ENCODE measurements around the gene GRID2IP.
"Not testable (repeated sequence)": the region's sequence is repeated elsewhere in the genome, so short reads cannot be mapped to it uniquely, and the experiment has no call there.

The GRID2IP gene

DNA sequence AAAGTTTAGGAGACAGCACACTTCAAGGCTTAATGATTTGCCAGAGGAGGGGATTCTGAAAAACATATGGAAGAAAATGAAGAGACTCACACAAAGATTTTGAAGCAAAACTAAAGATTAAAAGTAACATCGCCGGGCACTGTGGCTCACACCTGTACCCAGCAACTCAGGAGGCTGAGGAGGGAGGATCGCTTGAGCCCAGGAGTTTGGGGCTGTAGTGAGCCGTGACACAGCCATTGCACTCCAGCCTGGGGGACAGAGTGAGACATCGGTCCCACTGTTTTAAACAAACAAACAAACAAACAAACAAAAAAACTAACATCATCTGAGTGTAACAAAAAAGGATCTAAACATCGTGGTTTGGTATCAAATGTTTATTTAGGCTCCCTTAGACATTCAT, 69.8 kb downstream of the GRID2IP start:
- DNase-seq = no peak

DNA sequence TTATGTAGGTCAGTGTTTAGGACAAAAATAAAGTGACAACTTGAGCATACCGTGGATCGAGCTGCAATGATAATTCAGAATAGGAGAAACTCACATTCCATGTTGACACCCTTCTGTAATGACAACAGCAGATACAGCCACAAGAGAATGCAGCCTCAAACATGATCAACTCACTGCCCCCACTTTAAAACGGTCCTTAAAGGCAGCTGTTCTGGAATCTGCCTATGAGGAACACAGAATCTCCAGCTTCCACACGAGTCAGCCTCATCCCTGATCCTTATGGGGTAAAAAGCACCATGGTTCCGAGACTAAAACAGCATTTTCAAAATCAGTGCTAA, 71.0 kb downstream of the GRID2IP start:
- DNase-seq = no peak

DNA sequence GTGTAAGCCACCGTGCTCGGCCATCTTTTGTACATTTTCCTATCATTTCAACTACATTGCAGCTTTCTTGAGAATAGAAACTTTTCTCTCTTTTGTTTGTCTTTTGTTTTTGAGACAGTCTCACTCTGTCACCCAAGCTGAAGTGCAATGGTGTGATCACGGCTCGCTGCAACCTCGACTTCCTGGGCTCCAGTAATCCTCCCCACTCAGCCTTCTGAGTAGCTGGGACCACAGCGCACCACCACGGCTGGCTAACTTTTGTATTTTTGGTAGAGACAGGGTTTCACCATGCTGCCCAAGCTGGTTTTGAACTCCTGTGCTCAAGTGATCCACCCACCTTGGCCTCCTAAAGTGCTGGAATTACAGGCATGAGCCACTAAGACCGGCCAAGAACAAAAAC, 72.2 kb downstream of the GRID2IP start:
- DNase-seq = no peak

DNA sequence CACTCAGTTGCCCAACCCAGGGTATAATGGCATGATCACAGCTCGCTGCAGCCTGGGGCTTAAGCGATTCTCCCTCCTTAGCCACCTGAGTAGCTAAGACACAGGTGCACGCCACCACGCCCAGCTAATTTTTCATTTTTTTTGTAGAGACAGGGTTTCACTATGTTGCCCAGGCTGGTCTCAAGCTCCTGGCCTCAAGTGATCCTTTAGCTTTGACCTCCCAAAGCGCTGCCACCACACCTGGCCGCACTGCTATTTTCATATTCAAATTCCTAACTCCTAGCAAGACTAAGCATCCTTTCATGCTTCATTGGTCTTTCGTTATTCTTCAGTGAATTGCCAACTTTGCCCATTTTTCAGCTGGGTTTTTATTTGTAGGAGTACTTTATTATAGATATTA, 73.1 kb downstream of the GRID2IP start:
- peak; percentile 15 for DNase-seq

DNA sequence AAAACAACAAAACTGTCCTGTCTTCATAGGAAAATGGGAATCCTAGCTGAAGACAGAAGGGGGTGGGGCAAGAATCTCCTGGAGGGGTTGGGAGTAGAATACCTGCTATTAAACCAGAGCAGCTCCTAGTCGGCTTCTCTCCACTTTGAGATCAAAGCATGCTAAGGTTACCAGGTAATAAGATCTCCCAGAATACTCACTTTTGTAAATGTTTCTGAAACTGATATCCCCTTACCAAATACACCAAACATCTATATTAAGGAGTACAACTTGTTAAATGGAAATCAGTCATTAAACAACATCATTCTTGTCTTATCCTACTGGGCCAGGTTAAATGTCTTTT, 74.0 kb downstream of the GRID2IP start:
- DNase-seq = no peak

DNA sequence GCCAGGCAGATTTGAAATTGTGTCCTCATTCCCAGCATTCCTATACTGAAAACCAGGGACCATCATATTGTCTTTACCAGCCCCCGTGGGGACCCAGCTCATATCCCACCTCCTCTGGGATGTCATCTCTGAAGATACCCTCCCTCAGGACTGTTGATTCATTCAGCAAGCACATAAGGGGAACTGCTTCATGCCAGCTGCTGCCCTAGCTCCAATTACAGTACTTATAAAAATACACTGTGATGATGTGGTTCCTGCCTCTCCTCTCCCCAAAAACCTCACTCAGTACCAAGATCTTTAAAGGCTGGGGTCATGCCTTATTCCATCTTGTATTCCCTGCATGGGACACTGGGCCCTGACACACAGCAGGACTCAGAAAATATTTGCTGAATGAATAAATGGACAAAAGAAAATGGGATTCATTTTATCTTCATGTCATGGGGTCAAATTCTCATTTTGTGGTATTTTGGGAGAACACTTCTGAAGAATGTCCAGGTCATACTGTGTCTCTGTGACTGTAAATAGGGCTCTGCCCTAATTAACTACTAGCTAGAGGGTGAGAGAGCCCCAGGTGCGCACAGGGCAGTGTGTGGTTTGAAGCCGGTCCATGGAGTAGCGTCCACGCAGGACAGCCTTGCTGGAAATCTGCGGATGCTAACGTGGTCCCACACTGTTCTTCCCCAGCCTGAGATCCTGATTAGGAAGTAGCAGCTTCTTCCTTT, 74.5 kb downstream of the GRID2IP start:
- DNase-seq = no peak

DNA sequence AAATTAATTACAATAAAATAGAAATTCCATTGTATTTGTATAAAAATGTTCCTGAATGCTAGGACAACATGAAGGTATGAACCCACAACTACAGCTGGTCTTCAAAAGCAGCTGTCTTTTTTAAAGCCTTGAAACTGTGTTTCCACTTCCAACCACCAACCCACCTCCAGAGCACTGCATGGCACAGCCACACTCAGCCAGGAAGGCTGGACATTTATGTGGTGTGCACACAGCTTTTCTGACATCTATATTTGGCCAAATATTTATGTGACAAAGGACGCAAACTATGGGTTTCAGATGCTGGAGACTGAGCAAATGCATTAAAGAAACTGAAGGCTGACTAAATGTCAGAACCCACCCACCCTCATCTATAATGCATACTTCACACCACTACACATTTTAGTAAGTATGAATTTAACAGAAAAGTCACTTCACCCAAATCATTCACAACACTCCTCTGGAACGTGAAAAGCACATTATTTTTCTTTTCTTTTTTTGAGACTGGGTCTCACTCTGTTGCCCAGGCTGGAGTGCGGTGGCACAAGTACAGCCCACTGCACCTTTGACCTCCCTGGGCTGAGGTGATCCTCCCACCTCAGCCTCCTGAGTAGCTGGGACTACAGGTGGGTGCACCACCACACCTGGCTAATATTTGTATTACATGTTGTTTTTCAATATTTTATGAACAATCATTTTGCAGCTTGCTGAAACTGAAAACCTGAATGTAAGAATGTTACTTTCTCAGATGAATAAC, 75.7 kb downstream of the GRID2IP start:
- DNase-seq = no peak

DNA sequence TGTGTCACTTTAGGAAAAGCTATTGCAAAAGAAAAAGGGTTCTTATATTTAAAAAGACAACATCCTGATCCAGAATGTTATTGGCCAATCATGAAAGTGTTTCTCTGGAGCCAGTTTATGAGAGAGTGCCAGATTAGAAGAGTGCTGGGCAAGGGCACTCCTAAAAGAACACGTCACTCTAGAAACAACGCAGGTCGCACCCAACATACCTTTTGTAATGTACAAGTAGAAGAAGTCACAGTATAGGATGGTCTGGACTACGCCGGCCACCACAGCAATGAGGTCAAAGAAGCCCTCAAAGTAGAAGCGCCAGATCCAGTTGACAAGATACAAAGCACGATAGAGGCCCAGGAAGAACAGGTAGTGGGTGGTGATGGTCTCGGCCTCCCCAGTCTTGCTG, 85.4 kb downstream of the GRID2IP start:
- DNase-seq = no peak

DNA sequence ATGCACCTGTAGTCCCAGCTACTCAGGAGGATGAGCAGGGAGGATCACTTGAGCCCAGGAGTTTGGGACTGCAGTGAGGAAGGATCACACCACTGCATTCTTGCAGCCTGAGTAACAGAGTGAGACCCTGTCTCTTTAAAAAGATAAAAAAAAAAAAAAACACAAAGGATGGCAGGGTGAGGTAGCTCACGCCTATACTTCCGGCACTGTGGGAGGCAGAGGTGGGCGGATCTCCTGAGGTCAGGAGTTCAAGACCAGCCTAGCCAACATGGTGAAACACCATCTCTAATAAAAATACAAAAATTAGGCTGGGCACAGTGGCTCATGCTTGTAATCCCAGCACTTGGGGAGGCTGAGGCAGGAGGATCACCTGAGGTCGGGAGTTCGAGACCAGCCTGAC, 87.7 kb downstream of the GRID2IP start:
- DNase-seq = not testable (repeated sequence)

DNA sequence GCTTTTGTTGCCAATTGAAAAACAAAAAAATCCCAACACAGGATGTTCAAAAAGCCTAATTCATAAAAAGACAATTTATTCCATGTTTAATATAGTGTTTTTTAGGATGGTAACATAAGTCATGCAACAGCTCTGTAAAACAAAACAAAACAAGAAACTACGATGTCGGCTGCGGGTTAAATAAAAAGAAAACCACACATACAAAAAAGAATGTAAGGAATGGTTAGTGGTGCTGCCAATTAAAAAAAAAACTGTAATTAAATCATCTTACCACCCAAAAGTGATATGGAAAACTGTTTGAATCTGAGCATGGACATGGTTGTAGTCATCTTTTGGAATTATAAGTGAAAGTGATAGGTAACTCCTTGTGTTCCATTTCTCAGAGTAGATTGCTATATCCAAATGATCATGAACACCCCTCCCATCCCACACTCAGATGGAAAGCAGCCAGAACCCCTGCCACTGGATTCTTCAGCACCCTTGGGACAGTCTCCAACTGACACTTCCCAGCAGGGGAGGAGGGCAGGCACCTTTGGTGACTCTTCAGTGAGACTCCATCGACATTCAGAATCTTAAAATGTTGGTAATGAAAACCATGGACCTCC, 89.2 kb downstream of the GRID2IP start:
- no peak for DNase-seq

DNA sequence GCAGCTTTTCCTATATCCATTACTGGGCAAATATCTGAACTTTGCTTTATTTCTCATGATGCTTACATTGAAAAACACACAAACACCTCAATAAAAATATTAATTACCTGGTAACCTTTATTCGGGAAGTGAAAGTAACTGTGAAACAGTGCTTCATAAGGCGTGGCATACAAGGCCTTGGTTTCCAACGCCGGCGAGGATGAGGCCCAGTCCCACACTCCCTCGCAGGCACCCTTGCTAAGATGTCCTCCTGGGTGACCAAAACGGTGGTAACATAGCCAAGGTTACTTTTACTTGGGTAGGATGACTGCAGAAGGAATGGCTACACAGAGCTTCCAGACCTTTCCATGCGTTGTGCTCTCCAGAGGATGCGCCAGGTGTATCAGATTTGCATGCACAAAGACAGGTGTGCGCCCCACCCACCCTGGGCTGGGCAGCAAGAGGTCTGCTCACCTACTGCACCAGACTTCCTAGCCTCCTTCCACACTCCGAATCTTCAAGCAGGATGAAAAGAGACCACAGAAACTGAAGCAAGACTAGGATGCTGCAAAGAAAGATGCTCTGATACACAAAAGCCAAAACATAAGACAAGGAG, 90.2 kb downstream of the GRID2IP start:
- DNase-seq = no peak

DNA sequence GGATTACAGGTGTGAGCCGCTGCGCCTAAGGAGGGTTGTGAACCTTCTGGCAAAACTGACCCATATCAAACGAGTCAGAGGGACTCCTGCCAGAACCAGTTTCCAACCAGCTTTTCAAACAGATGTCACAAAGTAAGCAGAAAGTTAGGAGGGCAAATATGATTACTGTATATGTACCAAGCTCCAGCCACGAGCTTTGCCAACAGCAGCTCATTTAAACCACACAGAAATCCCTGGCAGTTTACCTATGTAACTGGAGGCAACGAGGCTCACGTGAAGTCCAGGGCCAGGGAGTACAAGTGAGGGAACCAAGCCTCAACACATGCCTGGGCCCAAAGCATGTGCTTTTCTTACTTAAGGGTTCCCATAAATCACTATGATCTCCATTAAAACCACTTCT, 91.0 kb downstream of the GRID2IP start:
- DNase-seq = no peak

DNA sequence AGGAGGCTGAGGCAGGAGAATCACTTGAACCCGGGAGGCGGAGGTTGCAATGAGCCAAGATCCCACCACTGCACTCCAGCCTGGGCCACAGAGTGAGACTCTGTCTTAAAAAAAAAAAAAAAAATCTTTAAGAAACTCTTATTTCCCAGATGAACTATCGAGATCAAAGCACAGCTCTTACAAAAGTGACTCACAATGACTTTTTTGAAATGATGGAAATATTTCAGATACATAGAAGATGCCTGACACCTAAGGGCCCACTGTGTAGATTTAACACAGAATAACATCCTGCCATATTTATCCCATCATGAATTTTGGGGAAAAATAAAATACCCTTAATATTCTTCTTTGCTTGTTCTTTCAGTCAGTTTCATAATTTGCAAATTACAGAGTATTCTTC, 92.6 kb downstream of the GRID2IP start:
- not testable (repeated sequence) for DNase-seq

DNA sequence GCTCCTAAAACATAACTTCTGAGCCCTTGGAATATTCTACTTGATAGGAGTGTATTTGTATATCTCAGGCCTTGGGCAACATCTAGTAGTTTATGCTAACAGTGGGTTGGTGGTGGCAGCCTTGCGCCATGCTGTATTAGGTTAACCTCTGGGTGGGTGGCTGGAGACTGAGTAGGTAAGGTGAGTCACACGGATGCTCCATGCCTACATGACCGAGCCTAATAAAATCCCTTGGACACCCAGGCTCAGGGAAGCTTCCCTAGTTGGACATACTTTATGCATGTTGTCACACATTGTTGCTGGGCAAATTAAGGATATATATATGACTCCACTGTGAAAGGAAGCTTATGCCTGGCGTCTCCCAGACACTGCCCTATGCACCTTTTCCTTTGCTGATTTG, 97.5 kb downstream of the GRID2IP start:
- DNase-seq = peak; percentile 89

DNA sequence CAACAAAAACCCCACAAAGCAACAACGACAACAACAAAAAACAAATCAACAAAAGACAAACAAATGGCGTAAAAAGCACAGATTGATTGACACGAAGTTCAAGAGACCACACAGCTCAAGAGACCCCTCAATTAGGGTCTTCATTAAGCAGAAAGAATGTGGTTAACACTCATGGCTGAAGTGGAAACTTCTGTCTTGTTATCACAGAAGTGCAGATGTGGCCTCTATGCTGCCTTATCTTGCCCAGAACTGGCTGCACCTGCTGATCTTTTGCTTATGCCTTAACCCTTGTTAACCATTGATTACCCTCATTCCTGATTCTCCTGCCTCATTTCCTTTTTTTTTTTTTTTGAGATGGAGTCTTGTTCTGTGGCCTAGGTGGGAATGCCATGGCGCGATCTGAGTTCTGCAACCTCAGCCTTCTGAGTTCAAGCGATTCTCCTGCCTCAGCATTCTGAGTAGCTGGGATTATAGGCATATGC, 100.0 kb downstream of the GRID2IP start:
- no peak for DNase-seq

DNA sequence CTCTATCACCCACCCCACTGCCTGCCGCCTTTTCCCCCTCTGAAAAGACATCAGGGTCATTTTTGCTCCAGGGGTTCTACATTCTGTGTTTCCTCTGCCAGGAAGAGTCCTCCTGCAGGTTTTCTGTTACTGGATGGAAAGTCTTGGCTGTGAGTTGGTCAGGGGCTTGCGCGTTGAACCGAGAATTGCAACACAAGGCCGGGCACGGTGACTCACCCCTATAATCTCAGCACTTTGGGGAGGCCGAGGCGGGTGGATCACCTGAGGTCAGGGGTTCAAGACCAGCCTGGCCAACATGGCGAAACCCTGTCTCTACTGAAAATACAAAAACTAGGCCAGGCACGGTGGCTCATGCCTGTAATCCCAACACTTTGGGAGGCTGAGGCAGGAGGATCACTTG, 100.7 kb downstream of the GRID2IP start:
- not testable (repeated sequence) for DNase-seq

DNA sequence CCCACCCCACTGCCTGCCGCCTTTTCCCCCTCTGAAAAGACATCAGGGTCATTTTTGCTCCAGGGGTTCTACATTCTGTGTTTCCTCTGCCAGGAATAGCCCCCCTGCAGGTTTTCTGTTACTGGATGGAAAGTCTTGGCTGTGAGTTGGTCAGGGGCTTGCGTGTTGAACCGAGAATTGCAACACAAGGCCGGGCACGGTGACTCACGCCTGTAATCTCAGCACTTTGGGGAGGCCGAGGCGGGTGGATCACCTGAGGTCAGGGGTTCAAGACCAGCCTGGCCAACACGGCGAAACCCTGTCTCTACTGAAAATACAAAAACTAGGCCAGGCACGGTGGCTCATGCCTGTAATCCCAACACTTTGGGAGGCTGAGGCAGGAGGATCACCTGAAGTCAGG, 101.4 kb downstream of the GRID2IP start:
- not testable (repeated sequence) for DNase-seq

DNA sequence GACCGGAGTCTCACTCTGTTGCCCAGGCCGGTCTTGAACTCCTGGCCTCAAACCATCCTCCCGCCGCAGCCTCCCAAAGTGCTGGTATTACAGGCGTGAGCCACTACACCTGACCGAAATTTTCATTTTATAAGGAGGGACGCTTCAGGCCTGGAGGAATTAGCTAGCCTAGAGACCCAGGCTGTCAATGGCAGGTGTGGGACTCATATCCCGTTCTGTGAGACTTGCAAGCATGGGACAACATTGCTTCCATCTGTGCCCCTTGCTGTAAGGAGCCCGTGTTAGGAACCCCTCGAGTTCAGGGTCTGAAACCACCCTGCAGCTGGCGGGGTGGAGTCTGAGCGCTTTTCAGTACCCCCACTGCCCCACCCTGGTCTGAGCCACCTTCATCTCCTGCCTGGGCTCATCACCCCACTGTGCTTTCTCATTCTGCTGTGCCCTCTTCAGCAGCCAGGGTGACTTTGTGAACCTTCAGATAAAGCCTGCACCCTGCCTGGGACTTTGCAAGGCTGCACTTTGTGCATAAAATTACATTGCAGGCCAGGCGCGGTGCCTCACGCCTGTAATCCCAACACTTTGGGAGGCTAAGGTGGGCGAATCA, 102.2 kb downstream of the GRID2IP start:
- no peak for DNase-seq

DNA sequence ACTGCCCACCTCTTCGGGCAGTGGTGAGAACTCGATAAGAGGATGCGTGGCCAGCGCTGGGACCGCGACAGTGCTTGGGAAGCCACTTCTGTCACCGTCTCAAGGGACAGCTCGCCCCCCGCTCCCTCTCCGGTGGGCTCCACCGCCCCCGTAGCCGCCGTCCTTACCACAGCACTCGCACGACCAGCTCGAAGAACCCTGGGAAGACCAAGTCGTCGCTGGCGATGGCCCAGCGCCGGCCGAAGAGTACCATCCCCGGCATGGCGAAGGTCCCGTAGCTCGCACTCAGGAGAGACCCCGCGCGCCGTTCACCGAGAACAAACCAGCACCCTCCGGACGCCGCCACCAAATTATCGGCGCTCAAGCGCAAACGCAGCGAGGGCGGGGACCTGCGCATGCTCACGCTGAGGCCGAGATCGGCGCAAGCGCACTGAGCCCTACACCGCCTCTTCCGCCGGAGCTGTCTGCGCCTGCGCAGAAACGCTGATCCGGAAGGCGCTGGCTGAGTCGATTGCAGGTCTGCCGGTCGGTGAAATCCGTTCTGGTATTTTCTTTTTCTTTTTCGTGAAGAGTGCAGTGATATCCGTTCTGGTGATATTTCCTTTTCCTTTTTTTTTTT, 103.6 kb downstream of the GRID2IP start, which contains the start of gene DAGLB:
TSS of gene DAGLB (minus strand) at position 374 of the 619 bp plus-strand sequence. CDS start at position 262, 112 bp downstream.
- peak; percentile 87 for DNase-seq
